GM10847 (cell line): ENCODE data around the gene CDC7.

Source experiments
- POLR2A ChIP-seq: IDR thresholded peaks from 2 replicates; pipeline ENCODE4 v1.6.1; 2011; ENCODE audit not compliant: insufficient read length; ENCODE audit errors: extremely low read depth

Gene CDC7

GRCh38 chr1:91555074-91555730, 54.6 kb downstream of the CDC7 start:
- no peak for TF ChIP-seq POLR2A

- no peak for TF ChIP-seq POLR2A
Measured at GRCh38 chr1:91555821-91556531, 55.3 kb downstream of the CDC7 start.

GRCh38 chr1:91556556-91556955, 55.9 kb downstream of the CDC7 start:
- no peak for TF ChIP-seq POLR2A

GRCh38 chr1:91557039-91557690, 56.5 kb downstream of the CDC7 start:
- no peak for TF ChIP-seq POLR2A

- no peak for TF ChIP-seq POLR2A
Measured at GRCh38 chr1:91557826-91558225, 57.2 kb downstream of the CDC7 start.

GRCh38 chr1:91559046-91559750, 58.5 kb downstream of the CDC7 start:
- TF ChIP-seq POLR2A, result no peak

GRCh38 chr1:91559838-91560565, 59.4 kb downstream of the CDC7 start:
- TF ChIP-seq POLR2A, result no peak

GRCh38 chr1:91564888-91565701, 64.4 kb downstream of the CDC7 start:
- no peak for TF ChIP-seq POLR2A

GRCh38 chr1:91567583-91567982, 66.9 kb downstream of the CDC7 start:
- no peak for TF ChIP-seq POLR2A

- no peak for TF ChIP-seq POLR2A
Measured at GRCh38 chr1:91568261-91568660, 67.6 kb downstream of the CDC7 start.

GRCh38 chr1:91569411-91570119, 68.9 kb downstream of the CDC7 start:
- no peak for TF ChIP-seq POLR2A

- no peak for TF ChIP-seq POLR2A
Measured at GRCh38 chr1:91570120-91570448, 69.4 kb downstream of the CDC7 start.

GRCh38 chr1:91572044-91572443, 71.4 kb downstream of the CDC7 start:
- no peak for TF ChIP-seq POLR2A
